Activated CD4-positive, alpha-beta T cell treated with anti-CD3 and anti-CD28 coated beads, Interleukin-2, amount 50 U/mL, for 4 hours (primary cell): Measurements from ENCODE around the gene RFPL1.
"Not testable (repeated sequence)": the region's sequence is repeated elsewhere in the genome, so short reads cannot be mapped to it uniquely, and the experiment has no call there.

Experiments
- DNase-seq, 2 experiments: peaks; one replicate each; pipeline ENCODE4 v3.0.0-alpha.2; 2020

Gene RFPL1

DNA sequence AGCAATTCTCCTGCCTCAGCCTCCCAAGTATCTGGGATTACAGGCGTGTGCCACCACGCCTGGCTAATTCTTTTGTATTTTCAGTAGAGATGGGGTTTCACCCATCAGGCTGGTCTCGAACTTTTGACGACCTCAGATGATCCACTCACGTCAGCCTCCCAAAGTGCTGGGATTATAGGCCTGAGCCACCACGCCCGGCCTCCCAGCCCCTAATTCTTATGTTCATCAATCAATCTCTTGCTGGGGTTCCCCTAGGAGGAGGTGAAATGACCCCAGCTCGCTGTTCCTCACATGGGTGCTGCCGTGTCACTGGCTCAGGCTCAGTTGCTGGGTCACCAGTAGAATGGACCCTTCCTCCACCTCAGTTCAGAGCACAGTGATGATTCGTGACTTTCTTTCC lies at the start of gene RFPL1:
TSS of gene RFPL1 (plus strand) at position 301 of the 400 bp plus-strand sequence.
- DNase-seq: not testable (repeated sequence)

DNA sequence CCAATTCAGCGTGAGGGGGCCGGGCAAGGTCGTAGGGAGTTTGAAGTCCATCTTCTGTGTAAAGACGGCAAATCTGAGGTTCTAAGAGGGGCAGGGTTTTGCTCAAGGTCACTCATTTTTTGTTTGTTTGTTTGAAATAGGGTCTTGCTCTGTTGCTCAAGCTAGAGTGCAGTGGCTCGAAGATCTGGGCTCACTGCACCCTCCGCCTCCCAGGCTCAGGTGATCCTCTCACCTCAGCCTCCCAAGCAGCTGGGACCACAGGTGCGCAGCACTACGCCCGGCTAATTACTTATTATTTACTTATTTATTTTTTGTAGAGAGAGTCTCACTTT lies 49.7 kb upstream of the RFPL1 start:
- DNase-seq: no peak

DNA sequence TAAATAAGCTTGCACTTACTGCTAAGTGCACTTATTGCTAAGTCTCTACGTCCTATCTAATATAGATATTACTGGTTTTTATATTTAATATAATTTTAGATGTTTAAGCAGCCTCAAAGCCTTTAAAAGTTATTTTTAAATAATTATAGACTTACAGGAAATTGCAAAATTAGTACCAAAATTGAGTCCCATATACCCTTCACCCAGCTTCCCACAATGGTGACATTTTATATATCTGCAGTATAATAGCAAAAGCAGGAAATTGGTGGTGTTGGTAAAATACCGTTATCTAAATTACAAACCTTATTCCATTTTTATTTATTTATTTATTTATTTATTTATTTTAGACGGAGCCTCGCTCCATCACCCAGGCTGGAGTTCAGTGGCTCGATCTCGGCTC lies 48.1 kb upstream of the RFPL1 start:
- no peak for DNase-seq

DNA sequence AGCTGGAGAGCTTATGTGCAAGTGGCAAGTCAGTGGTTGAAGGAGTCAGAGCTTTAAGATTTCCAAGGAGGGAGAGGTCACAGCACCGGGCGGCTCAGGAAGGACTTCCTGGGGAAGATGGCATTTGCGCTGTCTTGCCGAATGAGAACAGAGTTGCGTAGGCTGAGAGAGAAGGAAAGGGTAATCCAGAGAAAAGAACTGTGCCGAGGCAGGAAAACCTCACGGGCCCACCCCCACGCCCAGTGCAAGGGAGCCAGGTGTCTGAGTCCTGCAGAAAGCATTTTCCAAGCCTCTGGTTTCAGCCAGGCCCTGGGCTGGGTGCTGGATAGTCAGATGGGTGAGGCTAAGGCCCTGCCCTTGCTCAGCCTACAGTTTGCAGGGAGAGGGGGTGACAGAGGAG lies 46.8 kb upstream of the RFPL1 start:
- DNase-seq: no peak

DNA sequence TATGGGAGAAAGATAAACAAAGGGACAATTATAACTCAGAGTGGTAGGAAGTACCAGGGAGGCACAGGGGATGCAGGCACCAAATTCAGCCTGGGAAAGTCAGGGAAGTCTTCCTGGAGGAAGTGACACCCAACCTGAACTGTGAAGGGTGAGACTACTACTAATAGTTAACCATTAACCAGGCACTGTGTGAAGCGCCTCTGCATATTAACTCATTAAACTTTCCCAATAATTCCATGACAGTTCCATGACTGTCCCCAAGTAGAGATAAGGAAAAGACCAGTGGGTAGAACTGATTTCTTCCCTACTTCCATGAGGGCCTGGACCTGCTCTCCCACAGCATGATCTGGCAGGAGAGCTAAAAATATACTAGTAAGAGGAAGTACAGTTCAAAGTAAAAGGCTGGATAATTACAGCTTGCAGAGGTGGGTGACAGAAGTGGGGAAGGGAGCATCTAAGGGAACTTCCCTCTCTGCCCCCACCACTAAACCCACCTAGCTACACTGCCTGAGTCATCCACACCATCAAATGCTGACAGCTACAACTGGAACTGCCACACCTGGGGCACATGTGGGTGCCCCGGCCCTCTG lies 45.3 kb upstream of the RFPL1 start:
- DNase-seq: no peak

DNA sequence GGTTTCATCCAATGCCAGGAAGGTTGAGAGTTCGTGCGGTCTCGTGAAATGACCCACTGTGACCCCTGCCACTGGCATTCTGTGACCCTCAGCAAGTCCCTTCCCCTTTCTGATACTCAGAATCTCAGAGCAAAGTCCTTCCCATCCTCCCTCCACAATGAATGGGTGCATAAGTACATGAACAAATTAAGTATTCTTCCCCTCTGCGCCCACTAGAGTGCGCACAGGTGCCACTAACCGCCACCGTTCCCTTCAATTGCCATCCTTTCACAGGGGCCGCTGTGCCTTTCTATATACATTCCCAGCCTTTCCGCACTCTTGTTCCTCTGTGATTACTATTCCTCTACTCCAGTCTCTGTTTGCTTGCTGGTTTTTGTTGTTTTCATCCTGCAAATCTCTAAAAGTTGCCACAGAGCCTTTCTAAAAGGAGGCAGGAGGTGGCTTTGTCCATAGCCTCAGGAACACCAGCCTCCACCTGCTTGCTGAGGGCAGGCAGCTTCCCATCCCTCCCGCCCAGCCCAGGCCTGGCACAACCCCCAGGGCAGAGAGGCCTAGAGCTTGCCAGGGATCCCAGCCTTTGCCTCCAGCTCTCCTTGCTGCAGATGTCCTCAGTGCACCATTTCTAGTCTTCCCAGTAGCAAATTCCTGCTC lies 43.3 kb upstream of the RFPL1 start:
- peak; percentile 48 to 61 for DNase-seq

DNA sequence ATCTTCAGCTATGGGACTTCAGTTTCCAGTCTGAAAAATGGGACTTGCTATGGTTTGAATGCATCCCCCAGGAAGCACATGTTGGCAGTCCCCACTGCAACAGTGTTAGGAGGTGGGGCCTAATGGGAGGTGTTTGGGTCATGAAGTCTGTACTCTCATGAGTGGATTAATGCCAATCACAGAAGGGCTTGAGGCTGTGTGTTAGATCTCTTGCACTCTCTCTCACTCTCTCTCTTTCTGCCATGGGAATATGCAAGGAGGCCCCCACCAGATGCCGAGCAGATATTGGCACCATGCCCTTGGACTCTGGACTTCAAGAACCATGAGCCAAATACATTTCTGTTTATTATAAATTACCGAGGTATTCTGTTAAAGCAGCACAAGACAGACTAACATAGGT lies 42.3 kb upstream of the RFPL1 start:
- DNase-seq: no peak

DNA sequence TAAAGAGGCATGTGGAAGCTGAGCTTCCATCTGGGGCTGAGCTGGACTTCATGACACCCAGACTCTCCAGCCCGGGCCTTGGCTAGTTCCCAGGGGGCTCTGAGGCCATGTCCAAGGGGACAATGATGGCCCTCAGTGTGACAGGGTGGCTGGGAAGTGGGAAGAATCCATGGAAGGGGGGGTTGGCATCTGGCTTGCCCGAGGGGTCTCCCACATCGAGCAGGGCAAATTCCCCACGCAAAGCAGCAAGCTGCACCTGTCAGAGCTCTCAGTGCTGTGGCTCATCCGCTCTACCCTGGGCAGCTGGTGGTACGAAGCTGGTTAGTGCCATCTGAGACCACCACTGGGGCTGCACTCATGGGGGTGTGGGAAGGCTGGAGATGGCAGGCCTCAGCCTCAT lies 40.6 kb upstream of the RFPL1 start:
- DNase-seq: no peak

DNA sequence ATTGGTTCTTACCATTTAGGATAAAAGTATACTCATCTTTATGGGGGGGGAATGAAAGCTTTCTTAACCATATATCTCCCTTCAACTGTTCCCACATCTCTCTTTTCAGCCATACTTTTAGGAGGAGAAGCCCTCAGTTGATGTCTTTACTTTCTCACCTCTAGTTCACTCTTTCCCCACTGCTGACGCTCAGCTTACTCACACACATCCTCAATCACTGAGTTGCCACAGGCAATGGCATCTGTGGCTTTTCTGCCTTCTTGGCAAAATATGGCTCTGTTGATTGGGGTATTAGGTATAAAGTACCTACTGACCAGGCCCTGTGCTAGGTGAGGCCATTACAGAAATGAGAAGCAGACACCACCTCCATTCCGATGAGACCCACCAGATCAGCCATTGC lies 37.8 kb upstream of the RFPL1 start:
- DNase-seq: no peak

DNA sequence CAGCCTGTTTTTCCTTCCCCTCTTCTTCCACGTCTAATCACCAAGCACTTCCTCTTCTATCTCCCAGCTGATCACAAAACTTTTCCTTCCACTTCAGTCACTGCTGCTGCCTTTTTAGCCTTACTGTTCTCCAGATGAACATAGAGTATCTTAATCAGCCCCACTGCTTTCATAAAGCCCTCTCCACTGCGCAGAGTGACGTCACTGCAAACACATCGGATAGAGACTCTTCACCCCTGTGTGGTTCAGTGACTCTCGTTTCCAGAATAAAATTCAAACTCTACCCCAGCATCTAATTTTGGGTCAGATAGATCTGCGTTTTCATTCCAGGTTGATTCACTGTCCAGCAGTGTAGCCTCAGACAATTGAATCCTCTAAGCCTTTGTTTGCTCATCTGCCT lies 36.8 kb upstream of the RFPL1 start:
- not testable (repeated sequence) for DNase-seq

DNA sequence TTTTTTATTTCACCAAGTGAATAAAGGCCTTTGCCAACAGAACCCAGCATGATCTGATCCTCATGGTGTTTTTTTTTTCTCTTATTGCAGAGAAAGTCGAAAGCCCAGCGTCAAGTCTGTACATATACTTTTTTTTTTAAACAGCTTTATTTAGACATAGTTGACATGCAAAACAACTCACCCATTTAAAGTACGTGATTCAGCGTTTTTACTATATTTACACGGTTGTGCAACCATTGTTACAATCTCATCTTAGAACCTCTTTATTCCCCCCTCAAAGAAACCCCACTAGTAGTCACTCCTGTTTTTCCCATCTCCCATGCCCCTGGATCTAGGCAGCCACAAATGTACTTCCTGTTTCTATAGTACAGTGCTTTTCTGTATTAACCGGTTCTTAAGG lies 29.4 kb upstream of the RFPL1 start:
- no peak for DNase-seq

DNA sequence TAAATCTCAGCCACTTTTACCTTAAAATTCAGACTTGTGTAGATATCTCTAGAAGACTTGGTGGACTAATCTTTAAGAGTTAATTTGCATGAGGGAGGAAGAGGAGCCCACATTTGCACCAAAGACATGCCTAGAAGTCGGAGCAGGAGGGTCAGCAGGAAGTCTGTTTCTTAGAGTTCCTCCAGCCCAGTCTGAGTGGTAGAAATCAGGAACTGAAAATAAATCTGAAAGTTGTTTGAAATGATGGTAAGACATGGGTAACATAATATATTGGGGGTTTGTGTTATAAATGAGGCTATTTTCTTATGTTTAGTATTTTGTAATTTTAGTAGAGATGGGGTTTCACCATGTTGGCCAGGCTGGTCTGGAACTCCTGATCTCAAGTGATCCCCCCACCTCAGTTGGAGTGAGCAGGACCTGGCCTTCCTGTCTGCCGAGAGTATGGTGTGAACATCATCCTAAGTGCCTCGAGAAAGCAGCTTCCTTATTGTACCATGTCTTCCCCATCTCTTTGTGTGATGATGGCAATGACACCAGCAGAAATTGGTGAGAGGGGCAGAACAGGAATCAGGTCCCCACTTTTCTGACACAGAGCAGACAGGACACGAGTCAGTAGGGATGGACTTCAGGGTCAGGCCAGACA lies 26.7 kb upstream of the RFPL1 start:
- not testable (repeated sequence) for DNase-seq

DNA sequence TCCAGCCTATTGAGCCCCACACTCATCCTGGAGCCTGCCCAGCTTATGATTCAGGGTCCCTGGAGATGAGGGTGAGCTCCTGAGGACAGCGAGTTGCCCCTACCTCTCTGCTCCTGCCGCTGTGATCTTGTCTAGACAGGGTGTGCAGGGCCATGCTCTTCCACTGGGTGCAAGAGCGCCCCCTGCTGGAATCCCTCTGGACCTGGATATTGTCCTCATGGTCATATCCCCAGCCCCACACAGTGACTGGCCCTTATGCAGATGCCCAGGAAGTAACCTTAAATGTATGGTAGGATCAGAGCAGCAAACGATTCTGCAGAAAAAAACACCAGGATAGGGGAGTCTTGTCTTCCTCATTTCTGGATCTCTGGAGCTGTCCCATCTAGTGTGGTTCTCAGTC lies 25.6 kb upstream of the RFPL1 start:
- peak in 1 of 2 experiments; percentile 5 for DNase-seq

DNA sequence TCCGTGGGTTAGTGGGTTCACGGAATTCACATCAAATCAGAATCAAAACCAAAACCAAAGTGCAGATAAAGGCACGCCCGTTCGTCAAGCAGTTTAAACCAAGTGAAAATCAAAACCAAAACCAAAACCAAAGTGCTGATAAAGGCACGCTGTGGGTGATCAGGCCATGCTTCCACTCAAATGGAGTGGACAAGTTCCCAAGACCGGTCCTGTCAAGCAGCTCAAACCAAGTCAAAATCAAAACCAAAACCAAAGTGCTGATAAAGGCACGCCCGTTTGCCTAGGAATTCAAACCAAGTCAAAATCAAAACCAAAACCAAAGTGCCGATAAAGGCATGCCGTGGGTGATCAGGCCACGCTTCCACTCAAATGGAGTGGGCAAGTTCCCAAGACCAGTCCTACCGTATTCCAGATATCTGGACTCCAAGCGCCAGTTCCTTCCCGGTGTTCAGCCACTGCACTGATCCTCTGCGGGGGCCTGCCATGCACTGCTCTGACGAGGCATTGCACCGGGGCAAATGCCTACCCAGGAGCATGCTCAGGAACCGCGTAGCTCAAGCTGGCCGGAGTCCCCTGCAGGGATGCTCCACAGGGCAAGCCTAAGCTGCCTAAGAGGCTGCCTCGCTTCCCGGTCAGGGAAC lies 23.3 kb upstream of the RFPL1 start:
- DNase-seq: peak; percentile 52

DNA sequence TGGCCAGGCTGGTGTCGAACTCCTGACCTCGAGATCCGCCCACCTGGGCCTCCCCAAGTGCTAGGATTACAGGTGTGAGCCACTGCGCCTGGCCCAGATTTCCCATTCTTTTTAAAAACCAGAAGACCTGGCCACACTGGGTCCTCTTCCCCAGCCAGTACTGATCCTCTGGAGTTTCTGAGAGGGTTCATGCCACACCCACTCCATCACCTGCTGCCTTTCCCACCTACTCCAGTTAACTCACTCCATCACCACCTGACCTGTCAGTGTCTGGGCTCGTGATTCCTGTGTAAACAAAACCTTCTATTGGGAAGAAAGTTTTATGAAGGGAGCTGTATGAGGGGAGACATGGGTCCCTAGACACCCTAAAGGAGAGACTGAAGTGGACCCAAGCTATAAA lies 19.7 kb upstream of the RFPL1 start:
- DNase-seq: not testable (repeated sequence)

DNA sequence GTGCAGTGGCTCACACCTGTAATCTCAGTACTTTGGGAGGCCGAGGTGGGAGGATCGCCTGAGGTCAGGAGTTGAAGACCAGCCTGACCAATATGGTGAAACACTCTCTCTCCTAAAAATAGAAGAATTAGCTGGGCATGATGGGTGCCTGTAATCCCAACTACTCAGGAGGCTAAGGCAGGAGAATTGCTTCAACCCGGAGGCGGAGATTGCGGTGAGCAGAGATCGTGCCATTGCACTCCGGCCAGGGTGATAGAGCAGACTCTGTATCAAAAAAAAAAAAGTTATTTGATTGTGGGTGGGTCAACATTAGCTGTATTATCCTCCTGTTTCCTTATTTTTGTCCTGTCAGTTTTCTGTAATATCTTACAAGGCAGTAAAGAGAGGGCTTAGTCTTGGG lies 11.9 kb upstream of the RFPL1 start:
- no peak for DNase-seq

DNA sequence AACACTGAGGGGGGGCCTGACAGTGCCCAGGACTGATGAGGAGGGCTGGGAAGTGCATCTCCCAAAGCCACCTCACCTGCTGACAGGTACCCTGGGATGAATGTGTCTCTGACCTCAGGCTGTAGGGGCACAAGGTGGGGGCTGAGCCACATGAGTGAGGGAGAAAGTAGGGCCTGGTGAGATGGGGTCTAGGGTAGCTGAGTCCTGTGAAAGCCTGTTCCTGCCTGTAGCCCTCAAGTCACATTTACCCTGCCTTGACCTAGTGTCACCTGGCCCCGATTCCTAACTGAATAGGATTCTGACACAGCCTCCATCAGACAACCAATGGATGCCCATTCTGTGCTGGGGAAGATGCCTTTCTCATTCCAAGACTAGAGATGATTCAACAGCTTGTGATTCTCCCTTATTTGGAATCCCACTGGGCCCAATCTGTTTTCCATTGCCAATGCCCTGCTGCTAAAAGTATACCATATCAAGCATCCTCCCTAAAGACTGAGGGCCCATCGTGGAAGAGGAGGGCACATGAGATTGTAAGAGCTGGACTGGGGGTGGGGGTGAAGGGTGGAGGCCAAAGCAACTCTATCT lies 11.1 kb upstream of the RFPL1 start:
- DNase-seq: no peak

DNA sequence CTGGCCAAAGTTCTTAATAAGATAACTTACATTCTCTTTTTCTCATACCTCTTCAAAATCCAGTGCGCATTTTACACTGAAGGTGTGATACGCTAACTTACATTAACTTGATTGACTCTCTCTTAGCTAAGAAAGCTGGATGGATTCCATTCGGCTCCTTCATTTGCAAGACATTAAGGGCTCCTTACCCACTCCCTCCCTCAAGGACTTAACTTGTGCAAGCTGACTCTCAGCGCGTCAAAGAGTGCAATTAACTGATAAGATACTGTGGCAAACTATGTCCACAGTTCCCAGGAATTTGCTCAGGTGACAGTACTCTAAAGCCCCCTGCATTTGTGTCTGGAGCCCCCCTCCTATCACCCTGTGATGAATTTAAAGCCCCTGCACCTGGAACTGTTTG lies 6.4 kb upstream of the RFPL1 start:
- DNase-seq: no peak

DNA sequence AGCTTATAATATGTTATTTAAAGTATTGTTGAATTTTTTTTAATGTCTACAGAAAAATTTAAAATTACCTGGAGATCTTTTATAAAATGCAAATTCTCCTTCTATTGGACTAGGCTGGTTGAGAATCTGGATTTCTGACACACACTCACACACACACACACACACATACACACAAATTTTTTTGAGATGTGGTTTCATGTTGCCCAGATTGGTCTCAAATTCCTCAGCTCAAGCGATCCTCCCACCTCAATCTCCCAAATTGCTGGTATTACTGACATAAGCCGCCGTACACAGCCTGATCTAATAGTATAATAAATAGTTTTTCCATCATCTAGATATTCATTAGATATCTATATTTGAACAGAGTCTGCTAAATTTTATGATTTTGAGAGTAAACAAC lies 4.5 kb upstream of the RFPL1 start:
- no peak for DNase-seq

DNA sequence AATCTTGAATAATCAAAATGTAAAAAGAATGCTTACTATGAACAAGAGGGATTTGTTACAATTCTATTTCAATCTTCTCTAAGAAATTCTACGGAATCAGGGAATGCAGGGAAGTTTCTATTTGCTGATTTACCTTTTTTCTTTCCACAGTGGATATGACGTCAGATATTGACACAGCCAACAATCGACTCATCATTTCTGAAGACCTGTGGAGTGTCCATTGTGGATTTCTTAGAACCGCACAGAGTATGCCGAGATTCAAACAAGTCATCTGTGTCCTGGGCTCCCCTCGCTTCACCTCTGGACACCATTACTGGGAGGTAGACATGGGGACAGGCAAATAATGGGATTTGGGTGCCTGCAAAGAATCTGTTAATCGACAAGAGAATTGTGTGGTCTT lies 4.1 kb upstream of the RFPL1 start:
- DNase-seq: no peak

DNA sequence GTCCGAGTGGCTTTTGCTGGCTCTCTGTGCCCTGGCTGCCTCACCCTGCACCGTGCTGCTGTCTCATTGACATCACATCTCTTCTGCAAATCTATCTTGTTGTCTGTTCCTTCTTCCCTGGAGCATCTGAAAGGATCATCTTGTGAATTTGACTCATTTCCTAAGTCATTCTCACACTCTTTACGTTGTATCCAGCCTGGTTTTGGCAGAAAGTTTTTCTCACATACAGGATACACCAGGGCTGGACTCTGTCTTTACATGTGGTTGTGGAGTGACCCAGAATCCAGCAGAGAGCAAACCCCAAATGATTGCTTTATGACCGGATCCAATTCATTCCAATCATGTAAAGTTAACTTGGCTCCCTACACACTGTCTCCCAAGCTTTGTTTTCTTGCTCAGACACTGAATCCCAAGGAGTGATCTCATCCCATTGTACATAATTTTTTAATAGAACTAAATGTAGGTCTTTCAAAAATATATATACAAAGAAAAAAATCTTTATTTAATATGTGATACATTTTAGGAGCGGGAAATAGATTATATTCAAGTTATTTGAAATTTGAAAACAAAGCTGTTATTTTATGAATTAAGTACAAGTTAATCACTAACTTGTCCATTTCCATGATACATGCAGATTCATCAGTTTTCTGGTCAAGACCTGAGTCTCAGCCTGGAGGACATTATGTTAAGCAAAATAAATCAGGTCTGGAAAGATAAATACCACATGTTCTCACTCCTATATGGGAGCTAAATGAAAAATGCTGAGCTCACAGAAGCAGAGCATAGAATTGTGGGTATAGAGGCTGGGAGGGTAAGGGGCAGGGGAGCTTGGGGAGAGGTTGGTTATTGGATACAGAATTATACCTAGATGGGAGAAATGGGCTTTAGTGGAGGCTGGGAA lies 2.9 kb upstream of the RFPL1 start:
- no peak for DNase-seq

DNA sequence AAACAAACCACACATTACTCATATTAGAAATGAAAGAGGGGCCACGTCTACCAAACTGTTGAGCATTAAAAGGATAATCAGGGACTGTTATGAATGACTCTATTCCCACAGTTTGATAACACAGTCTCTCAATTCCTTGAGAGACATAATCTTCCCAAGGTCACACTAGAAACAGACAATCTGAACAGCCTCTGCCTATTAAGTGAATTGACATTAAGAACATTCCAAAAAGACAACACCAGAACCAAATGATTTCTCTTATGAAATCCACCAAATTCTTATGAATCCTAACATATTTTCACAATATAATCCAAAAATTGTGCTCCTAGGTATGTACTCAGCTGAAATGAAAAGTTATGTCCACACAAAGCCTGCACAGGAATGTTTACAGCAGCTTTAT lies 4.6 kb downstream of the RFPL1 start:
- no peak for DNase-seq

DNA sequence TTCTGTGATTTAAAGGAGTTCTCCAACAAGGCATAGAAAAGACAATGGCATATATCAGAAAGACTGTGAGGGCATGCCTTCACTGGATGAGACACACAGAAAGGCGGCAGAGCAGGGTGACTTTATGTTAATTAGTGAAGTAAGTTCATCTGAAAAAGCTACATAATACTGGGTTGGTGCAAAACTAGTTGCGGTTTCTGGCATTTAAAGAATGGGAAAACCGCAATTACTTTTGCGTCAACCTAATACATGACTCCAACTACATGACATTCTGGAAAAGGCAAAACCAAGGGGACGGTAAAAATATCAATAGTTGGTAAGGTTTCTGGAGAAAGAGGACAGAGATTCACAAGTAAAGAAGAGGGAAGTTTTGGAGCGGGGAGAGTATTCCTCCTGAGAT lies 5.1 kb downstream of the RFPL1 start:
- no peak for DNase-seq
